HEK293 (cell line): Measurements from ENCODE around the gene IFNA2.
"Not testable (repeated sequence)": the region's sequence is repeated elsewhere in the genome, so short reads cannot be mapped to it uniquely, and the experiment has no call there.

Source experiments
- CTCF ChIA-PET: fragments of 350-600 bp; formaldehyde crosslinking; extraction: SDS; loops from one replicate; lab custom pipeline; 2021; ENCODE audit warnings: antibody characterized with exemption; lab: Yijun Ruan, JAX
- POLR2A ChIA-PET: fragments of 300-600 bp; formaldehyde crosslinking; extraction: SDS; loops from one replicate; lab custom pipeline; 2020; ENCODE audit warnings: antibody characterized with exemption, inconsistent platforms; lab: Yijun Ruan, JAX
- H3K27ac ChIP-seq: fragments of 200-500 bp; sonication (Bioruptor generic); 2 replicates; pipeline ENCODE4 v1.5.1; 2014; ENCODE audit warnings: low read depth, low read length, control low read depth, inconsistent platforms; ENCODE audit errors: extremely low read depth
- H3K36me3 ChIP-seq, 2 experiments: fragments of 200-500 bp in 1 of 2; sonication (Bioruptor generic) in 1 of 2; 1 replicate in 1 of 2; 2 replicates in 1 of 2; pipeline ENCODE4 v1.5.1; 2014 to 2017; ENCODE audit warnings: inconsistent platforms in 2 of 2, low read length in 2 of 2; ENCODE audit not compliant: control insufficient read depth in 2 of 2, insufficient read depth in 1 of 2
- H3K4me1 ChIP-seq: fragments of 200-500 bp; sonication (Bioruptor generic); 2 replicates; pipeline ENCODE4 v1.5.1; 2014; ENCODE audit warnings: mild to moderate bottlenecking, low read length, inconsistent platforms; ENCODE audit not compliant: control insufficient read depth, insufficient read depth
- H3K4me3 ChIP-seq: 2 replicates; pipeline ENCODE4 v1.5.1; 2011; ENCODE audit warnings: low read depth, mild to moderate bottlenecking, control low read depth, low read length, moderate library complexity
- H3K9me3 ChIP-seq: fragments of 200-500 bp; sonication (Bioruptor generic); 2 replicates; pipeline ENCODE4 v1.5.1; 2014; ENCODE audit warnings: low read depth, low read length, inconsistent platforms; ENCODE audit not compliant: control insufficient read depth, insufficient read depth
- BCL11A ChIP-seq: fragments of 450-650 bp; formaldehyde crosslinking; IDR thresholded peaks from 2 replicates; pipeline ENCODE4 v1.5.1; 2016; ENCODE audit warnings: low read depth, missing biosample characterization, missing genetic modification characterization
- BCL6B ChIP-seq: fragments of 450-650 bp; formaldehyde crosslinking; IDR thresholded peaks from 2 replicates; pipeline ENCODE4 v1.5.1; 2017; ENCODE audit warnings: missing biosample characterization, missing genetic modification characterization
- GLI4 ChIP-seq: fragments of 450-650 bp; formaldehyde crosslinking; IDR thresholded peaks from 2 replicates; pipeline ENCODE4 v1.5.1; 2016; ENCODE audit warnings: missing biosample characterization, missing genetic modification characterization
- GLIS1 ChIP-seq: fragments of 450-650 bp; formaldehyde crosslinking; IDR thresholded peaks from 2 replicates; pipeline ENCODE4 v1.5.1; 2016; ENCODE audit warnings: missing biosample characterization, missing genetic modification characterization
- KLF1 ChIP-seq: fragments of 450-650 bp; formaldehyde crosslinking; IDR thresholded peaks from 2 replicates; pipeline ENCODE4 v1.5.1; 2016; ENCODE audit warnings: missing biosample characterization, missing genetic modification characterization
- KLF8 ChIP-seq: fragments of 450-650 bp; formaldehyde crosslinking; IDR thresholded peaks from 2 replicates; pipeline ENCODE4 v1.5.1; 2016; ENCODE audit warnings: missing biosample characterization, missing genetic modification characterization
- OSR2 ChIP-seq: fragments of 450-650 bp; formaldehyde crosslinking; IDR thresholded peaks from 2 replicates; pipeline ENCODE4 v1.5.1; 2016; ENCODE audit warnings: missing biosample characterization, missing genetic modification characterization
- PRDM4 ChIP-seq: fragments of 450-650 bp; formaldehyde crosslinking; IDR thresholded peaks from 2 replicates; pipeline ENCODE4 v1.5.1; 2017; ENCODE audit warnings: missing biosample characterization, missing genetic modification characterization
- SCRT2 ChIP-seq: fragments of 450-650 bp; formaldehyde crosslinking; IDR thresholded peaks from 2 replicates; pipeline ENCODE4 v1.5.1; 2016; ENCODE audit warnings: missing biosample characterization, missing genetic modification characterization
- SETDB1 ChIP-seq: IDR thresholded peaks from one replicate; pipeline ENCODE4 v1.6.1; 2017; ENCODE audit warnings: mild to moderate bottlenecking, low read length, moderate library complexity, mixed read lengths; ENCODE audit not compliant: insufficient read length
- ZBTB1 ChIP-seq: fragments of 450-650 bp; formaldehyde crosslinking; IDR thresholded peaks from 2 replicates; pipeline ENCODE4 v1.5.1; 2016; ENCODE audit warnings: missing biosample characterization, missing genetic modification characterization
- ZBTB7A ChIP-seq: fragments of 450-650 bp; formaldehyde crosslinking; IDR thresholded peaks from 2 replicates; pipeline ENCODE4 v1.5.1; 2016; ENCODE audit warnings: low read depth, missing biosample characterization, missing genetic modification characterization
- ZIC2 ChIP-seq: fragments of 450-650 bp; formaldehyde crosslinking; IDR thresholded peaks from 2 replicates; pipeline ENCODE4 v1.5.1; 2016; ENCODE audit warnings: missing biosample characterization, missing genetic modification characterization
- ZNF132 ChIP-seq: fragments of 450-650 bp; formaldehyde crosslinking; IDR thresholded peaks from 2 replicates; pipeline ENCODE4 v1.5.1; 2017; ENCODE audit warnings: missing biosample characterization, missing genetic modification characterization, borderline replicate concordance
- ZNF133 ChIP-seq: fragments of 450-650 bp; formaldehyde crosslinking; IDR thresholded peaks from 2 replicates; pipeline ENCODE4 v1.5.1; 2016; ENCODE audit warnings: missing biosample characterization, missing genetic modification characterization
- ZNF169 ChIP-seq: fragments of 450-650 bp; formaldehyde crosslinking; IDR thresholded peaks from 2 replicates; pipeline ENCODE4 v1.5.1; 2016; ENCODE audit warnings: missing biosample characterization, missing genetic modification characterization
- ZNF211 ChIP-seq: fragments of 450-650 bp; formaldehyde crosslinking; IDR thresholded peaks from 2 replicates; pipeline ENCODE4 v1.5.1; 2016; ENCODE audit warnings: low read depth, missing biosample characterization, missing genetic modification characterization
- ZNF23 ChIP-seq: fragments of 450-650 bp; formaldehyde crosslinking; IDR thresholded peaks from 2 replicates; pipeline ENCODE4 v1.5.1; 2016; ENCODE audit warnings: missing biosample characterization, missing genetic modification characterization, borderline replicate concordance
- ZNF292 ChIP-seq: fragments of 450-650 bp; formaldehyde crosslinking; IDR thresholded peaks from 2 replicates; pipeline ENCODE4 v1.5.1; 2016; ENCODE audit warnings: low read depth, missing biosample characterization, missing genetic modification characterization, borderline replicate concordance
- ZNF362 ChIP-seq: fragments of 450-650 bp; formaldehyde crosslinking; IDR thresholded peaks from 2 replicates; pipeline ENCODE4 v1.5.1; 2016; ENCODE audit warnings: missing biosample characterization, missing genetic modification characterization
- ZNF558 ChIP-seq: fragments of 450-650 bp; formaldehyde crosslinking; IDR thresholded peaks from 2 replicates; pipeline ENCODE4 v1.5.1; 2016; ENCODE audit warnings: missing biosample characterization, missing genetic modification characterization
- ZNF600 ChIP-seq: fragments of 450-650 bp; formaldehyde crosslinking; IDR thresholded peaks from 2 replicates; pipeline ENCODE4 v1.5.1; 2016; ENCODE audit warnings: missing biosample characterization, missing genetic modification characterization
- ZNF660 ChIP-seq: fragments of 450-650 bp; IDR thresholded peaks from 2 replicates; pipeline ENCODE4 v1.5.1; 2018; ENCODE audit warnings: missing biosample characterization, mild to moderate bottlenecking, missing genetic modification characterization
- ZNF776 ChIP-seq: fragments of 450-650 bp; formaldehyde crosslinking; IDR thresholded peaks from 2 replicates; pipeline ENCODE4 v1.5.0; 2017; ENCODE audit warnings: missing biosample characterization, missing genetic modification characterization, borderline replicate concordance
- ZNF791 ChIP-seq: fragments of 450-650 bp; formaldehyde crosslinking; IDR thresholded peaks from 2 replicates; pipeline ENCODE4 v1.5.1; 2016; ENCODE audit warnings: missing biosample characterization, missing genetic modification characterization

IFNA2 gene

GRCh38 chr9:21381448-21382339, 3.5 kb downstream of the IFNA2 start (continued):
- TF ChIP-seq ZNF776 (tag by site-specific recombination), result no peak
- TF ChIP-seq BCL6B (tag by site-specific recombination), result no peak; the same call in 1 of the 2 replicates
- TF ChIP-seq ZNF660, result no peak
- no peak for TF ChIP-seq KLF1 (tag by site-specific recombination)
- no peak for TF ChIP-seq BCL11A (tag by site-specific recombination)
- TF ChIP-seq ZNF362 (tag by site-specific recombination), result no peak
- peak; percentile 79 for TF ChIP-seq GLIS1 (tag by site-specific recombination)
- no peak for TF ChIP-seq ZNF292 (tag by site-specific recombination)
- peak; percentile 24; the same call in 1 of the 2 replicates for TF ChIP-seq ZIC2
- TF ChIP-seq ZNF23 (tag by site-specific recombination), result no peak
- no peak for TF ChIP-seq ZBTB7A (tag by site-specific recombination)
- no peak for TF ChIP-seq ZNF791 (tag by site-specific recombination)
- TF ChIP-seq ZNF133 (tag by site-specific recombination), result no peak
- TF ChIP-seq ZNF211 (tag by site-specific recombination), result no peak
- no peak for TF ChIP-seq ZNF558 (tag by site-specific recombination)
- no peak for TF ChIP-seq ZNF169 (tag by site-specific recombination)
- TF ChIP-seq ZBTB1, result no peak
- TF ChIP-seq GLI4 (tag by site-specific recombination), result no peak
- TF ChIP-seq KLF8 (tag by site-specific recombination), result no peak
- TF ChIP-seq SETDB1, result no peak
- TF ChIP-seq ZNF600, result peak; percentile 50; the same call in 1 of the 2 replicates
- no peak for TF ChIP-seq PRDM4 (tag by site-specific recombination)
- TF ChIP-seq SCRT2 (tag by site-specific recombination), result no peak
- TF ChIP-seq OSR2 (tag by site-specific recombination), result peak; percentile 38; the same call in 1 of the 2 replicates
- no peak for TF ChIP-seq ZNF132
- TF ChIP-seq, all 188 proteins: peak for 5

GRCh38 chr9:21371467-21371866, 13.7 kb downstream of the IFNA2 start:
- H3K9me3 ChIP-seq, H3K36me3 ChIP-seq, H3K4me3 ChIP-seq, H3K27ac ChIP-seq, H3K4me1 ChIP-seq, POLR2A ChIA-PET: not testable (repeated sequence)
- CTCF ChIA-PET, result interaction anchor here (0.6 to 1.6 kb wide), 2 partner anchors 118 to 119 kb away, joined by 4 to 5 read pairs; no protein-coding TSS in a partner anchor
